HK-2 (cell line): ENCODE results near the gene ITSN2.

ENCODE experiments used
- DNase-seq: peaks from one replicate; pipeline ENCODE4 v3.0.0-alpha.2; 2018; ENCODE audit not compliant: unreplicated experiment

Gene ITSN2

GRCh38 chr2:24334245-24334633, 26.1 kb downstream of the ITSN2 start:
- DNase-seq: no peak

GRCh38 chr2:24332791-24333540, 27.4 kb downstream of the ITSN2 start:
- no peak for DNase-seq

DNA sequence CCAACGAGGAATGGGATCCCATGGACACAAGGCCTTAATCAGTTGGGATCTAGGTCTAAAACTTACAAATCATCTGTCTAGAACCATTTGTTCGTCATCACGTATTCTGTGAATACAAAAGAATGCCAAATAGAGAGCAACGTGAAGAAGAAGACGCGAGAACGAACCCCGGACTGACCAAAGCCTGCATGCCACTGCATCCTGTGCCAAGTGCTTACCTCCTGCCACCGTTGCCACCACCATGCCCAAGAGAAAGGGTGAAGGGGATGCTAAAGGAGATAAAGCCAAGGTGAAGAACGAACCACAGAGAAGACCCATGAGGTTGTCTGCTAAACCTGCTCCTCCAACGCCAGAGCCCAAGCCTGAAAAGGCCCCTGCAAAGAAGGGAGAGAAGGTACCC, 30.2 kb downstream of the ITSN2 start:
- no peak for DNase-seq

GRCh38 chr2:24329700-24330099, 30.6 kb downstream of the ITSN2 start:
- no peak for DNase-seq

DNA sequence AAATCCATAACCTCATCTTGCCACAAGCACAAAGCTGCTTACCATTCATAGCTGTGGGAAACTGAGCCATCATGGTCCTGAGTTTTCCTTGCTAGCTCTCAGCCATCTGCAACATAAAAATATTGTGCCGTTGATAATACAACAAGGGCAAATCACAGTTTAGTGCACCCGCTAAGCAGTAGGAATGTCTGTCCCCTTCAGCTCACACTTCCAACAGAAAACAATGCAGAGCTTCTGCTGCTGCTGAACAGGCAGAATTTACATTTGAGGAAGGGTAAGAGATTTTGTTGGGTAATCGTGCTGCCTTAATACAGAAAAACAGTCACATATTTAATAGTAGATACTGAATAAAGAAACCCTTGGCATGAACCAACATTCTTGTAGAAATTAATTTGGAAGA, 32.3 kb downstream of the ITSN2 start:
- no peak for DNase-seq

GRCh38 chr2:24317491-24317920, 42.8 kb downstream of the ITSN2 start:
- DNase-seq: no peak

- DNase-seq: no peak
Measured at GRCh38 chr2:24315669-24316068, 44.7 kb downstream of the ITSN2 start.

- no peak for DNase-seq
Measured at GRCh38 chr2:24313744-24314632, 46.3 kb downstream of the ITSN2 start.

GRCh38 chr2:24307961-24308360, 52.4 kb downstream of the ITSN2 start:
- no peak for DNase-seq

DNA sequence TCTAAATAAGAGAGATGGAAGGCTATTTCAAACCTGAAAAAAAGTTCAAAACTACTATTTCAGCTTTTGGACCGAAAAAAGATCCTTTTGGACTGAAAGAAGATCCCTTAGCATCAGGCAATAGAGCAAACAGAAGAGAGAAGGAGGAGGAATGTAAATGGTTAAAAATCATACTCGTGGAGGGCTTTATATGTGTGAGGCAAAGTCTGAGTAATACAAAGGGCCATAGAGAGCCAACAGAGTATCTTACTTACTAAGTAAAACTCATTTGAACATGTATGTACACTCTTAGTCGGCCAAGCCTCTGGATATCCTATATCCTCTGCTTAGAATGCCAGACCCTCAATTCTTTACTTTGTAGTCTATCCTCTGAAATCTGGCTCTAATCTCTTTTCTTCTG, 55.7 kb downstream of the ITSN2 start:
- DNase-seq: no peak

DNA sequence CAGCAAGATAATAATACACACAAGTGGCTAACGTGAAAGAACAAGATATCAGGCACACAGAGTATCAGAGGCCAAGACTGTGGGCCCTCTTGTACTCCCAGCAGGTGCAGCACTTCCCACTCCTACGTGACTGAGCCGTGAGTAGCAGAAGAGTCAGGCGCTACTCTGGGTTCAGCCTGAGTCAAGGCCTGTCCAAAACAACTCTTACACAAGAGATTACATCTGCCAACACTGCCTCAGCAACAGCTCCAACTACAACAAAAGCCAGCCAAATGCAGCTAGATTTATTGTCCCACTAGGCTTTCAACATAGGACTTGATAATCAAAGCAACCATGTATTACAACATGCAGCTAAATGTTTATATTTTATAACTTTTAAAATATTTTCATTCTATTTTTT, 56.2 kb downstream of the ITSN2 start:
- no peak for DNase-seq

DNA sequence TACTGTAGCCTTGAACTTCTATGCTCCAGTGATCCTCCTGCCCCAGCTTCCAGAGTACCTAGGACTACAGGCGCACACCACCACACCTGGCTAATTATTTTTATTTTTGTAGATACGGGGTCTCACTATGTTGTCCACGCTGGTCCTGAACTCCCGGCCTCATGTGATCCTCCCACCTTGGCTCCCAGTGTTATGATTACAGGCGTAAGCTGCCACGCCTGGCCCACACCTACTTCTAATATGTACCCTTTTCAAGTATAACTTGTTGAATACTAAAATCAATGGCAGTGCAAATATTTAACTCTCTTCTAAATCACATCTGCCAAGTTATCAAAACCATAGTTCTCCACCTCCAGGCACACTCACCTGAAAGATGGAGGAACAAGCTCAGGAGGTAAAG, 58.7 kb downstream of the ITSN2 start:
- no peak for DNase-seq

DNA sequence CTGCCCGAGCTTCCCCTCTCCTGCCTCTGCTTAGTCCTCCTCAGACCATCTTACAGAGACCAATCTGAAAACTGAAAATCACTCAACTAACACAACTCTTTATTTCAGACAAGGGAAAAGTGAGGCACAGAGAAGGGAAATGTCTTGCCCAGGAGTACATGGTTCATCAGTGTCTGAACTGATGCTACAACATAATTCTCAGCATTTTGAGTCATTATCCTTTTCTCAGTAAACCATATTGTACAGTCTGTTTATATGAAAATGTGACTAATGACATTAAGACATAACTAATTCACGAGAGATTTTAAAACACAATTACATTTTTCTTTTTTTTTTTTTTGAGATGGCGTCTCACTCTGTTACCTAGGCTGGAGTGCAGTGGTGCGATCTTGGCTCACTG, 62.7 kb downstream of the ITSN2 start:
- no peak for DNase-seq

GRCh38 chr2:24287171-24287570, 73.2 kb downstream of the ITSN2 start:
- DNase-seq: no peak

DNA sequence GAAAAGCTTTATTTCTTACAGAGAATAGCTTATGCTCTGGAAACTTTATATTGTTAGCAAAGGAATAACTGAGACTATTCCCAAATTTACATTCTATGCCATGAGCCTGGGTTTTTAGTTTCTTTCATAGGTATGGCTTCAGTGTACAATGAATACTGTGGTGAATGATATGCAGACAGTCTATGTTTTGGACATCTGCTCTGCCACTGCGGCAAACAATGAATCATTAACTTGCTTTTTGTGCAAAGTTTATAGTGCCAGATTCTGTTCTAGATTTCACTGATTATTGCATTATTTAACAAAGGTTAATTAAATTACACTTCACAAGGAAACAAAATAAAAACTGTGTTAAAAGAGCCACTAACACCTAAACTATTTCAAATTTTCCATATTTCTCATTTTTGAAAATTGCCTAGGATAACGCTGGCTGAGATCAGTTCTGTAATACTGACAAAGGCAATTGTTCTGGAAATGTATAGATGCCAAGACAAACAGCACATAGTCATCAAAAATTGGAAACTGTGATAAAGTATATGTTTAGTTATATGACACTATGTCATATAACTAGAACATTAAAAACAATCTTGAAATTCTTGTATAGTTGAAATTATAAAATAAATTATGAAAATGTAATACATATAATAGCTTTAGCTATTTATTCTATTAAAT, 74.7 kb downstream of the ITSN2 start:
- no peak for DNase-seq

GRCh38 chr2:24280645-24281044, 79.7 kb downstream of the ITSN2 start:
- no peak for DNase-seq

DNA sequence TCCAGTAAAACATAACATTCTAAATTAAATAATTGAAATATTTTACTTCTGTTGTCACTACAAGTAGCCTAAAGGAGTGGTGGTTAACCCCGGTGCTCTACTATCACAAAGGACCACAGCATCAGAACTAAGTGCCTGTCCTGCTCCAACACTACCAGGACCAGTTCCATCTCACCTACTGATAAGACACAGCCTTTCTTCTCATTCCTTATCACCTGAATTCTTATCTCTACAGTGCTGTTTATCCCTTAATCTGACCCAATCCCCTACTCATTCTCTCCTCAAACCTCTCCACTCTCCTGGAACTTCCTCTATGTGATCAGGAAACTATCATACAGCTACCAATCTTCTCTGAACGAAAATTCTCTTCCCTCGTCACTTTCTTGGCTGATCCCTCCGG, 80.2 kb downstream of the ITSN2 start:
- no peak for DNase-seq

- no peak for DNase-seq
Measured at GRCh38 chr2:24276349-24276899, 83.9 kb downstream of the ITSN2 start.

DNA sequence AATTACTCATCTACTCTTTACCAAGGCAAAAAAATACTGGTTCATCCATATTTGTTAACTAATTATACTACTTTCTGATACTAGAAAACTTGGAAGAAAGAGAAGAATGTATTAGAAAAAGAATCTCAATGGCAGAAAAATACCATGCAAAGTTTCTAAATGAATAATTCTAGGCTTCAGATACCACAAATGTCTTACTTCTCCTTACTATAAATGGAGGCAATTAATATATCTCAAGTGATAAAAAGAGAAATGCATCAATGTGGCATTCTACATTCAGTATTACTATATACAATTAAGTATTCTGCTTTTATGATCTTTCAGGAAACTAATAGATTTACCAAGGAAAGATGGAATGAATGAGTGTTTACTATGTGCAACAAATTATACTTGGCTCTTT, 85.5 kb downstream of the ITSN2 start:
- no peak for DNase-seq

GRCh38 chr2:24273598-24273997, 86.7 kb downstream of the ITSN2 start:
- no peak for DNase-seq

DNA sequence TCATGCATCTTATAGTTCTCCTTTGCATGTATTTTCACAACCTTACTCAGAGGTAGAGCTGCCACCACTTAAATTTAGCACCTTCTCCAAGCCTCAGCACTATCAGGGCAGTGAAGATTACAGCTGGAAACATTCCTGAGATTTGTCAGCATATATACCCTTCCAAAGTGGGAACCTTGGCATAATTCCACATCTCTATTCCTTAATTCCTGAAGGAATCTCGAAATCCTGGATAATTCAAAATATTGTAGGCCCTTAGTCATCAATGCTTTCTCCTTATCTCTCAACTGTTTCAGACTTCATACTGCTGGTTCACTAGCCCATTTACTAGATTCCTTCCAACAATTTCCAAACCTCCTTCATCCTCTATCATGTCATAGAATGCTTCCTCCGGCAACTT, 87.4 kb downstream of the ITSN2 start:
- DNase-seq: no peak

- no peak for DNase-seq
Measured at GRCh38 chr2:24272161-24272802, 88.1 kb downstream of the ITSN2 start.
